ENCODE data around the gene ADCY5.

ADCY5 gene

GRCh38 chr3:123424999-123425712 lies 23.7 kb downstream of the ADCY5 start:
- no peak for DNase-seq

GRCh38 chr3:123424321-123424998 lies 24.4 kb downstream of the ADCY5 start:
- no peak for DNase-seq

GRCh38 chr3:123423806-123424205 lies 25.1 kb downstream of the ADCY5 start:
- no peak for DNase-seq

- no peak for DNase-seq
These were observed 25.9 kb downstream of the ADCY5 start for GRCh38 chr3:123423031-123423430.

GRCh38 chr3:123422457-123422856 lies 26.4 kb downstream of the ADCY5 start:
- DNase-seq = no peak

GRCh38 chr3:123421353-123422174 lies 27.3 kb downstream of the ADCY5 start:
- DNase-seq = no peak

- no peak for DNase-seq
These were observed 28.4 kb downstream of the ADCY5 start for GRCh38 chr3:123420416-123420968.

GRCh38 chr3:123419850-123420297 lies 29.0 kb downstream of the ADCY5 start:
- no peak for DNase-seq

- DNase-seq = no peak
These were observed 29.6 kb downstream of the ADCY5 start for GRCh38 chr3:123419181-123419849.

GRCh38 chr3:123416647-123417046 lies 32.2 kb downstream of the ADCY5 start:
- no peak for DNase-seq

GRCh38 chr3:123416173-123416572 lies 32.7 kb downstream of the ADCY5 start:
- DNase-seq = peak; percentile 1

- no peak for DNase-seq
These were observed 33.7 kb downstream of the ADCY5 start for GRCh38 chr3:123414973-123415775.

- DNase-seq = peak; percentile 75
These were observed 35.9 kb downstream of the ADCY5 start for GRCh38 chr3:123412811-123413604.

GRCh38 chr3:123412076-123412475 lies 36.8 kb downstream of the ADCY5 start:
- DNase-seq = no peak

GRCh38 chr3:123411340-123412040 lies 37.4 kb downstream of the ADCY5 start:
- DNase-seq = no peak

GRCh38 chr3:123410149-123410515 lies 38.8 kb downstream of the ADCY5 start:
- no peak for DNase-seq

GRCh38 chr3:123409443-123410148 lies 39.3 kb downstream of the ADCY5 start:
- DNase-seq = peak; percentile 17

GRCh38 chr3:123406598-123406997 lies 42.3 kb downstream of the ADCY5 start:
- DNase-seq = peak; percentile 34

- DNase-seq = peak; percentile 12
These were observed 42.9 kb downstream of the ADCY5 start for GRCh38 chr3:123405936-123406510.

Measured in left hindlimb (tissue), 1 donor.